Gastrocnemius medialis (tissue), 4 donors: ENCODE results near the gene MPPE1. TPM values are rescaled to one million over a fixed set of nuclear protein-coding genes. Genes with fewer than 3 reads are reported as not detected.
"Not testable (repeated sequence)": the region's sequence is repeated elsewhere in the genome, so short reads cannot be mapped to it uniquely, and the experiment has no call there.

Source experiments
- ATAC-seq, 2 donors: fragments of 150-250 bp; one replicate each; pipeline ENCODE4 v1.9.1; 2016
- DNase-seq, 2 donors: peaks; one replicate each; pipeline ENCODE4 v3.0.0-alpha.2; 2019
- H3K27ac ChIP-seq, 4 donors: fragments of 200-600 bp; sonication (generic); 1 replicate in 1 of 4; 2 replicates in 3 of 4; pipeline ENCODE4 v1.5.1; 2016 to 2018; ENCODE audit warnings: mild to moderate bottlenecking in 2 of 4, moderate library complexity in 1 of 4
- H3K27me3 ChIP-seq, 3 donors: fragments of 200-600 bp; sonication (generic) in 2 of 3; 1 replicate in 1 of 3; 2 replicates in 2 of 3; pipeline versions ENCODE4 v1.5.1 to v1.6.0; 2016 to 2019; ENCODE audit warnings: mild to moderate bottlenecking in 1 of 3, moderate library complexity in 1 of 3
- H3K36me3 ChIP-seq, 2 donors: fragments of 200-600 bp; sonication (generic) in 1 of 2; one replicate each; pipeline ENCODE4 v1.5.1; 2017 to 2018
- H3K4me1 ChIP-seq, 2 donors: fragments of 200-600 bp; sonication (generic) in 1 of 2; one replicate each; pipeline ENCODE4 v1.5.1; 2016 to 2017; ENCODE audit warnings: mild to moderate bottlenecking in 2 of 2
- H3K4me3 ChIP-seq, 4 donors: fragments of 200-600 bp; sonication (generic) in 3 of 4; 1 replicate in 1 of 4; 2 replicates in 3 of 4; pipeline ENCODE4 v1.5.1; 2016 to 2019; ENCODE audit warnings: mild to moderate bottlenecking in 2 of 4
- H3K9me3 ChIP-seq, 3 donors: fragments of 200-600 bp; sonication (generic) in 2 of 3; 1 replicate in 1 of 3; 2 replicates in 2 of 3; pipeline ENCODE4 v1.5.1; 2016 to 2019
- CTCF ChIP-seq, 5 experiments: fragments of 450-650 bp in 3 of 5; fragments of 200-600 bp in 2 of 5; sonication (generic) in 2 of 5; IDR thresholded peaks in 4 of 5; conservative IDR thresholded peaks in 1 of 5; 1 replicate in 4 of 5; 2 replicates in 1 of 5; pipeline ENCODE4 v1.5.1; 2016 to 2019; ENCODE audit warnings: antibody characterized with exemption in 5 of 5, mild to moderate bottlenecking in 3 of 5, moderate library complexity in 3 of 5
- POLR2A ChIP-seq, 2 donors: fragments of 450-650 bp; IDR thresholded peaks; one replicate each; pipeline ENCODE4 v1.6.1; 2017; ENCODE audit warnings: antibody characterized with exemption in 2 of 2, mild to moderate bottlenecking in 2 of 2, moderate library complexity in 2 of 2
- in situ Hi-C, 4 donors: fragments of 200-750 bp; cut with MboI; loops; one replicate each; pipeline versions ENCODE4 v1.15.0 to v1.8.0; 2017; ENCODE audit warnings: low sequenced_read_pairs in 4 of 4
- intact Hi-C: fragments of 100-400 bp; cut with DNase I; formaldehyde crosslinking; loops from one replicate; pipeline ENCODE4 v1.15.1; 2023; ENCODE audit warnings: low total_unique reads
- total RNA-seq, 4 donors: library from RNA; depleted of rRNA; stranded (reverse); fragments of >200 nt; gene quantifications; one replicate each; pipeline versions ENCODE4 v1.1.0 to v1.2.3, GENCODE V29; 2016

MPPE1 gene
- total RNA-seq, 4 donors from 2014 or later = 11.0 to 33.6 (median 24.8) TPM

- no peaks in the 10 kb centered on the region for H3K27me3 ChIP-seq
- intact Hi-C loops = no loop called here
- no peak overlapping the region for H3K4me3 ChIP-seq
- in situ Hi-C loops = no loop called here
- ATAC-seq (no peak), DNase-seq (no peak)
- no peak overlapping the region for H3K27ac ChIP-seq
- H3K9me3 ChIP-seq = no peaks in the 10 kb centered on the region
- no peak for TF ChIP-seq CTCF (IDR thresholded peaks at IDR 0.05 in 4 of 5, conservative IDR thresholded peaks at IDR 0.05 in 1 of 5)
- no peak for TF ChIP-seq POLR2A (IDR thresholded peaks at IDR 0.05)
- no peaks in the 10 kb centered on the region for H3K4me1 ChIP-seq
- peaks cover 0 to 41% of the 10 kb centered on the region in 2 donors for H3K36me3 ChIP-seq
These were observed 9.1 kb downstream of the MPPE1 start for GRCh38 chr18:11899063-11899462.

DNA sequence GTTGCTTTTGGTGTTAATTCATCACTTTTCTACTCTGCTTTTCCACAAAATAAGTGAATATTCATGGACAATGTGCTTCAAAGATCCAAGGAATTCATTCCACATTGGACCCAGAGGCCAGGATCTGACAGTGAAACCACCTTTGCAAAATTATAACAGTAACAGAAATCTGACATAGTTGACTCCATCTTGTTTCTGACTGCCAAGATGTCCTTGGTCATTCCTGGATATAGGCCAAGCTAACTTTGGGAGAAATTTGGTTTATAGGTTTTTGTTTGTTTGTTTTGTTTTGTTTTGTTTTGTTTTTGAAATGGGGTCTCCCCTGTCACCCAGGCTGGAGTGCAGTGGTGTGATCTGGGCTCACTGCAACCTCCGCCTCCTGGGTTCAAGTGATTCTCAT lies 10.3 kb downstream of the MPPE1 start:
- no peaks in the 10 kb centered on the region for H3K9me3 ChIP-seq
- intact Hi-C loops = no loop called here
- H3K27ac ChIP-seq = no peak overlapping the region
- no peak for TF ChIP-seq CTCF (IDR thresholded peaks at IDR 0.05 in 4 of 5, conservative IDR thresholded peaks at IDR 0.05 in 1 of 5)
- TF ChIP-seq POLR2A (IDR thresholded peaks at IDR 0.05) = no peak
- no peaks in the 10 kb centered on the region for H3K4me1 ChIP-seq
- peaks cover 0 to 45% of the 10 kb centered on the region in 2 donors for H3K36me3 ChIP-seq
- ATAC-seq (no peak), DNase-seq (no peak)
- no peak overlapping the region for H3K4me3 ChIP-seq
- H3K27me3 ChIP-seq = no peaks in the 10 kb centered on the region
- in situ Hi-C loops = no loop called here

DNA sequence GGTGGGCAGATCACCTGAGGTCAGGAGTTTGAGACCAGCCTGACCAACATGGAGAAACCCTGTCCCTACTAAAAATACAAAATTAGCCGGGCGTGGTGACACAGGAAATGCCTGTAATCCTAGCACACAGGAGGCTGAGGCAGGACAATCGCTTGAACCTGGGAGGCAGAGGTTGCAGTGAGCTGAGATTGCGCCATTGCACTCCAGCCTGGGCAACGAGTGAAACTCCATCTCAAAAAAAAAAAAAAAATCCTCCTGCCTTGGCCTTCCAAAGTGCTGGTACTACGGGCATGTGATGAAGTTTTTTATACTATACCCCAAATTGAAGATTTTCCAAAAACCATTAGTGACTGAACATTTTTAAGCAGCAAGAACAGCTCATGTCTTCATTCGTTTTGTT lies 15.7 kb downstream of the MPPE1 start:
- H3K36me3 ChIP-seq = peaks cover 0 to 72% of the 10 kb centered on the region in 2 donors
- ATAC-seq, H3K4me3 ChIP-seq, H3K9me3 ChIP-seq, H3K27me3 ChIP-seq, intact Hi-C loops, in situ Hi-C loops, H3K4me1 ChIP-seq, H3K27ac ChIP-seq, DNase-seq: not testable (repeated sequence)

GRCh38 chr18:11891737-11892136 lies 16.4 kb downstream of the MPPE1 start:
- Histone ChIP-seq H3K9me3 (no peaks in the 10 kb centered on the region), H3K4me1 (no peaks in the 10 kb centered on the region), H3K36me3 (peaks cover 0 to 78% of the 10 kb centered on the region in 2 donors), H3K27ac (no peak overlapping the region), H3K27me3 (no peaks in the 10 kb centered on the region), H3K4me3 (no peak overlapping the region)
- intact Hi-C loops (no loop called here), in situ Hi-C loops (no loop called here)
- TF ChIP-seq CTCF (IDR thresholded peaks at IDR 0.05 in 4 of 5, conservative IDR thresholded peaks at IDR 0.05 in 1 of 5) = no peak
- no peak for ATAC-seq
- DNase-seq = no peak

GRCh38 chr18:11889284-11889683 lies 18.8 kb downstream of the MPPE1 start:
- TF ChIP-seq CTCF (IDR thresholded peaks at IDR 0.05 in 4 of 5, conservative IDR thresholded peaks at IDR 0.05 in 1 of 5) (no peak), POLR2A (IDR thresholded peaks at IDR 0.05) (no peak)
- in situ Hi-C loops (no loop called here), intact Hi-C loops (no loop called here)
- H3K27ac ChIP-seq = no peak overlapping the region
- no peak for ATAC-seq
- no peaks in the 10 kb centered on the region for H3K27me3 ChIP-seq
- H3K9me3 ChIP-seq = no peaks in the 10 kb centered on the region
- H3K4me1 ChIP-seq = no peaks in the 10 kb centered on the region
- no peak for DNase-seq
- H3K36me3 ChIP-seq = peaks cover 0 to 82% of the 10 kb centered on the region in 2 donors
- no peak overlapping the region for H3K4me3 ChIP-seq
